Measurements from ENCODE around the gene PAX1. TPM values are rescaled to one million over a fixed set of nuclear protein-coding genes. Genes with fewer than 3 reads are reported as not detected.

Gene PAX1
- total and polyA plus RNA-seq, 11 donors: 0.44 TPM; not detected in 10

DNA sequence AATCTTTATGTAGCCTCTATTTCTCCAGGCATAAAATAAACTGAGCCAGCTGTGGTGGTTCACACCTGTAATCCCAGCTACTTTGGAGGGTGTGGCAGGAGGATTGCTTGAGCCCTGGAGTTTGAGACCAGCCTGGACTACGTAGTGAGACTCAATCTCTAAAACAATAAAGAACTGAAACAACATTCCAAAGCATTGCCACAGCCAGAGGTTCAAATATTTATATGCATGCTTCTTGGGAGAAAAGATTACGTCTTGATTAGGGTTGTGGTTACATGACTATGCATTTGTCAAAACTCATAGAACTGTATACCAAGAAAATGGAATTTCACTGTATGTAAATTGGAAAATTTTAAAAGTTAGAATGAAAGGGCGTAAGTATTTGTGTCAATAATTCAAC is 27.7 kb upstream of the PAX1 start:
- Histone ChIP-seq H3K4me3 (no peak overlapping the region), H3K9me3 (peaks cover 0 to 3% (median 0%) of the 10 kb centered on the region in 12 donors), H3K27me3 (peaks cover 0 to 2% (median 0%) of the 10 kb centered on the region in 9 donors), H3K27ac (no peak overlapping the region), H3K4me1 (peaks cover 0 to 3% (median 0%) of the 10 kb centered on the region in 12 donors), H3K36me3 (no peaks in the 10 kb centered on the region)
- intact Hi-C loops (cut with DNase I): no loop called here
- ATAC-seq (no peak), DNase-seq (no peak)
- 65 to 74% (median 71%) methylated on average over 3 of the region's 3 CpGs for WGBS, 4 donors
- no peak for TF ChIP-seq POLR2A (IDR thresholded peaks at IDR 0.05)
- TF ChIP-seq, protein P1, sequence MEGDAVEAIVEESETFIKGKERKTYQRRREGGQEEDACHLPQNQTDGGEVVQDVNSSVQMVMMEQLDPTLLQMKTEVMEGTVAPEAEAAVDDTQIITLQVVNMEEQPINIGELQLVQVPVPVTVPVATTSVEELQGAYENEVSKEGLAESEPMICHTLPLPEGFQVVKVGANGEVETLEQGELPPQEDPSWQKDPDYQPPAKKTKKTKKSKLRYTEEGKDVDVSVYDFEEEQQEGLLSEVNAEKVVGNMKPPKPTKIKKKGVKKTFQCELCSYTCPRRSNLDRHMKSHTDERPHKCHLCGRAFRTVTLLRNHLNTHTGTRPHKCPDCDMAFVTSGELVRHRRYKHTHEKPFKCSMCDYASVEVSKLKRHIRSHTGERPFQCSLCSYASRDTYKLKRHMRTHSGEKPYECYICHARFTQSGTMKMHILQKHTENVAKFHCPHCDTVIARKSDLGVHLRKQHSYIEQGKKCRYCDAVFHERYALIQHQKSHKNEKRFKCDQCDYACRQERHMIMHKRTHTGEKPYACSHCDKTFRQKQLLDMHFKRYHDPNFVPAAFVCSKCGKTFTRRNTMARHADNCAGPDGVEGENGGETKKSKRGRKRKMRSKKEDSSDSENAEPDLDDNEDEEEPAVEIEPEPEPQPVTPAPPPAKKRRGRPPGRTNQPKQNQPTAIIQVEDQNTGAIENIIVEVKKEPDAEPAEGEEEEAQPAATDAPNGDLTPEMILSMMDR (IDR thresholded peaks at IDR 0.05): no peak

DNA sequence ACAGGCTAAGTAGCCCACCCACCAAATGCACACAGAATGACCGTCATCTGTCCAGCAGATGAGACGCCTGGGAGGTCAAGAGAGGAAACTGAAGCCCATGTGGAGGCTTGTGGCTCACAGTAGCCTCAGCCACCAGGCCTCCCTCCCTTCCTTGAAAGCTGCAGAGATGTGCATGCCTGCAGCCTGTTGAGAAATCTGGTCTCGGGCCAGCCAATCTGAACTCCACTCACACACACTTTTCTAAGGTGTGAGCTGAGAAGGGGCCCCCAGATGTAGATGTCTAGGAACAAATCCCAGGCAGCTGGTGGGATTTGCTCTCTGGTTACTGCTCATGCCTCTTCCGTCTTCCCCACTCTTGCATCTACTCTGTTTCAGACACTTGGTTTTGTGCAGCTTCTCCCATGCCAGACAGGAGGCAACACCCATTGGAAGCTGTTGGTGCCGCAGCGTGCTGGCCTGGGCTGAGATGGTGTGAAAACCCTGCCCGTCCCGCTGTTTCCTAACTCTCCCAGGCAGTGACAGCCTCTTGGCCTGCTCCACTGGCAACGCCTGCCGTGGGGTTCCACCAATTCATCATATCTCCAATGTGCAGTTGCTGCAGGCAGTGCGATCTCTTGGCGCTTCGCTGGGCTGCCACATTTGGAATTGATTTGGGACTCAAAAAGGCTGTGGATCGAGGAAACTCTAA is 24.1 kb upstream of the PAX1 start:
- TF ChIP-seq, protein P1 (IDR thresholded peaks at IDR 0.05): no peak
- Histone ChIP-seq H3K27ac (peak overlapping the region in 2 of 12 donors; percentile 2 to 64), H3K36me3 (no peaks in the 10 kb centered on the region), H3K27me3 (peaks cover 0 to 2% (median 0%) of the 10 kb centered on the region in 9 donors), H3K9me3 (no peaks in the 10 kb centered on the region), H3K4me3 (peak overlapping the region in 2 of 12 donors; percentile 20 to 32), H3K4me1 (peaks cover 0 to 3% (median 0%) of the 10 kb centered on the region in 12 donors)
- 55 to 61% (median 59%) methylated on average over 13 to 14 of the region's 14 CpGs for WGBS, 4 donors
- intact Hi-C loops (cut with DNase I): no loop called here
- ATAC-seq (peak; percentile 50 to 77 (median 68)), DNase-seq (no peak)

DNA sequence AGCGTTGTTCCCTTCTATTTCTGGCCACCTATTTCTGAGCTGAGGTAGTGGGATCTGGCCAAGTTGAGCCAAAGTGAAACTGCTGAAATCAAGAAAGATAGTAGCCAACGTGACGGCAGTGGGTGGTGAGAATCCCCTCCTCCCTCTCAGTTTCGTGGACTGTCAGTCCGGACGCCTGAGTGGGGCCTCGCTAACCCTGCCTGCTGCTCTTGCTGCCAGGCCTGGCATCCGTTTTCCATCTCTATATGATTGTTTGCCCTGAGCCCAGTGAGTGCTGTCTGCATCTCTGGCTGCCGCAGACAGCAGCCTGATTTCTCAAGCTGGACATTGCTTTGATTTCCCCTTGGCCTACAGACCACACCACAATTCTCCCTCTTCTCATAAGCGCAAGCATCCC is 23.5 kb upstream of the PAX1 start:
- H3K36me3 ChIP-seq: no peaks in the 10 kb centered on the region
- H3K9me3 ChIP-seq: no peaks in the 10 kb centered on the region
- intact Hi-C loops (cut with DNase I): no loop called here
- 39 to 59% (median 44%) methylated on average over 10 of the region's 10 CpGs for WGBS, 4 donors
- H3K27me3 ChIP-seq: peaks cover 0 to 4% (median 0%) of the 10 kb centered on the region in 9 donors
- H3K27ac ChIP-seq: peak overlapping the region in 2 of 12 donors; percentile 2 to 64
- peaks cover 0 to 3% (median 0%) of the 10 kb centered on the region in 12 donors for H3K4me1 ChIP-seq
- ATAC-seq (peak in 3 of 4 donors; percentile 41 to 50 (median 49)), DNase-seq (no peak)
- TF ChIP-seq, protein P1 (IDR thresholded peaks at IDR 0.05): no peak
- TF ChIP-seq POLR2A (IDR thresholded peaks at IDR 0.05): no peak
- peak overlapping the region in 2 of 12 donors; percentile 20 to 32 for H3K4me3 ChIP-seq

DNA sequence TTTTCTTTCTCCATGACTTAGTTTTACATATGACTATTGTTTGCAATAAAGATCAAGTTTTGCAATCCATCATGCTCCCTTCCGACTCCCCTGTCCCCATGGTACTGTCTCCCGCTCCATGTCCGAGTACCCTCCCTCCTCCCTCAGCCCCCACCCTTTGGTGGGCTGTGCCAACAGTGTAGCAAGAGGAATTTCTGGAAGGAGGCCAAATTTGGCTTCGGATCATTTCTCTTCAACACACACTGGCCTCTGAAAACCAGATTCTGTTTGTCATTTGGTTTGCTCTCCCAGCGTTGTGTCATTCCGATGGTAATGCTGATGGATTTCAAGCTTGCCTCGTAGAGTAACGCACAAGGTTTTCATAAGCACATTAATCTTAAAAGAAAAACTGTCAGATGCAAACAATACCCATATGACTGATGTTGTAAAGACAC is 22.9 kb upstream of the PAX1 start:
- Histone ChIP-seq H3K4me3 (no peak overlapping the region), H3K4me1 (peaks cover 0 to 3% (median 0%) of the 10 kb centered on the region in 12 donors), H3K27ac (no peak overlapping the region), H3K36me3 (no peaks in the 10 kb centered on the region), H3K9me3 (no peaks in the 10 kb centered on the region), H3K27me3 (peaks cover 0 to 8% (median 0%) of the 10 kb centered on the region in 9 donors)
- intact Hi-C loops (cut with DNase I): no loop called here
- TF ChIP-seq, protein P1 (IDR thresholded peaks at IDR 0.05): no peak
- no peak for TF ChIP-seq POLR2A (IDR thresholded peaks at IDR 0.05)
- ATAC-seq (peak in 2 of 4 donors; percentile 56 to 68), DNase-seq (no peak)
- 39 to 51% (median 48%) methylated on average over 8 of the region's 8 CpGs for WGBS, 4 donors
